GM18873 (cell line): ENCODE results near the gene SH3RF3.

Experiments used
- ATAC-seq: cut with Tn5 transposase; IDR thresholded peaks from one replicate; pipeline ENCODE4 v1.9.1; 2021; ENCODE audit warnings: mild to moderate bottlenecking, moderate library complexity, moderate number of reproducible peaks; ENCODE audit not compliant: unreplicated experiment, low FRiP score

The SH3RF3 gene

GRCh38 chr2:109421101-109421500, 292.1 kb downstream of the SH3RF3 start:
- ATAC-seq, result no peak

- ATAC-seq, result no peak
These were observed 292.6 kb downstream of the SH3RF3 start for GRCh38 chr2:109421642-109422041.

- no peak for ATAC-seq
These were observed 293.2 kb downstream of the SH3RF3 start for GRCh38 chr2:109422071-109422757.

GRCh38 chr2:109422758-109423500, 293.9 kb downstream of the SH3RF3 start:
- no peak for ATAC-seq

- ATAC-seq, result no peak
These were observed 294.8 kb downstream of the SH3RF3 start for GRCh38 chr2:109423556-109424359.

GRCh38 chr2:109425411-109425810, 296.4 kb downstream of the SH3RF3 start:
- no peak for ATAC-seq

GRCh38 chr2:109427661-109428091, 298.7 kb downstream of the SH3RF3 start:
- no peak for ATAC-seq

- ATAC-seq, result no peak
These were observed 299.3 kb downstream of the SH3RF3 start for GRCh38 chr2:109428281-109428680.

GRCh38 chr2:109428841-109429566, 300.0 kb downstream of the SH3RF3 start:
- ATAC-seq, result no peak

- ATAC-seq, result no peak
These were observed 300.7 kb downstream of the SH3RF3 start for GRCh38 chr2:109429567-109430328.

GRCh38 chr2:109430329-109430636, 301.3 kb downstream of the SH3RF3 start:
- ATAC-seq, result no peak

- ATAC-seq, result no peak
These were observed 303.4 kb downstream of the SH3RF3 start for GRCh38 chr2:109432421-109432820.

GRCh38 chr2:109433486-109433885, 304.5 kb downstream of the SH3RF3 start:
- ATAC-seq, result no peak

GRCh38 chr2:109433926-109434325, 304.9 kb downstream of the SH3RF3 start:
- no peak for ATAC-seq

- ATAC-seq, result no peak
These were observed 305.3 kb downstream of the SH3RF3 start for GRCh38 chr2:109434351-109434750.

- ATAC-seq, result no peak
These were observed 306.2 kb downstream of the SH3RF3 start for GRCh38 chr2:109435066-109435690.

- no peak for ATAC-seq
These were observed 307.0 kb downstream of the SH3RF3 start for GRCh38 chr2:109435901-109436598.

- ATAC-seq, result no peak
These were observed 307.7 kb downstream of the SH3RF3 start for GRCh38 chr2:109436610-109437225.
